CD4-positive, CD25-positive, alpha-beta regulatory T cell (primary cell): Measurements from ENCODE around the gene MMP25. TPM values are rescaled to one million over a fixed set of nuclear protein-coding genes. Genes with fewer than 3 reads are reported as not detected.
A peak's percentile ranks its signal among the peaks of the same experiment; 100 is the strongest.

Experiments
- ATAC-seq, 2 donors: fragments of 150-1000 bp; cut with Tn5 transposase; one replicate each; pipeline ENCODE4 v1.10.0; 2021; ENCODE audit warnings: low read depth in 2 of 2, moderate number of reproducible peaks in 2 of 2, moderate library complexity in 1 of 2
- DNase-seq, 3 donors: peaks; one replicate each; pipeline versions ENCODE4 v3.0.0 to v3.0.0-alpha.2; 2012 to 2022; ENCODE audit warnings: mixed read lengths in 1 of 3
- H3K27ac ChIP-seq: one replicate; pipeline ENCODE4 v1.7.0; 2013; ENCODE audit warnings: mild to moderate bottlenecking, low read length; ENCODE audit not compliant: insufficient read depth, poor library complexity, severe bottlenecking
- H3K27me3 ChIP-seq: one replicate; pipeline ENCODE4 v1.7.0; 2013; ENCODE audit warnings: low read length; ENCODE audit not compliant: control insufficient read depth, insufficient read depth
- H3K36me3 ChIP-seq: one replicate; pipeline ENCODE4 v1.7.0; 2013; ENCODE audit warnings: mild to moderate bottlenecking, low read length, moderate library complexity; ENCODE audit not compliant: control insufficient read depth, insufficient read depth
- H3K4me1 ChIP-seq: 2 replicates; pipeline ENCODE4 v1.7.0; 2013; ENCODE audit warnings: mild to moderate bottlenecking, low read length; ENCODE audit not compliant: insufficient read depth, control insufficient read depth, poor library complexity, severe bottlenecking
- H3K4me3 ChIP-seq: one replicate; pipeline ENCODE4 v1.7.0; 2013; ENCODE audit warnings: low read depth, mild to moderate bottlenecking, low read length, moderate library complexity
- H3K9me3 ChIP-seq, 2 experiments: 1 replicate in 1 of 2; 2 replicates in 1 of 2; pipeline ENCODE4 v1.7.0; 2013; ENCODE audit warnings: low read length in 2 of 2, mild to moderate bottlenecking in 1 of 2, moderate library complexity in 1 of 2; ENCODE audit not compliant: control insufficient read depth in 2 of 2
- H3K27ac Mint-ChIP-seq, 3 donors: one replicate each; pipeline ENCODE4 v1.8.0; 2020 to 2022; ENCODE audit warnings: mild to moderate bottlenecking in 3 of 3, mixed read lengths in 3 of 3, moderate library complexity in 2 of 3
- H3K27me3 Mint-ChIP-seq: one replicate; pipeline ENCODE4 v1.8.0; 2022; ENCODE audit warnings: mild to moderate bottlenecking, mixed read lengths
- H3K36me3 Mint-ChIP-seq: one replicate; pipeline ENCODE4 v1.8.0; 2020; ENCODE audit warnings: mixed read lengths
- H3K4me1 Mint-ChIP-seq, 4 donors: one replicate each; pipeline ENCODE4 v1.8.0; 2020 to 2022; ENCODE audit warnings: mixed read lengths in 4 of 4, mild to moderate bottlenecking in 1 of 4
- H3K4me3 Mint-ChIP-seq, 4 donors: one replicate each; pipeline ENCODE4 v1.8.0; 2020 to 2022; ENCODE audit warnings: mild to moderate bottlenecking in 4 of 4, mixed read lengths in 4 of 4, moderate library complexity in 3 of 4
- H3K9me3 Mint-ChIP-seq, 7 donors: one replicate each; pipeline ENCODE4 v1.8.0; 2020 to 2022; ENCODE audit warnings: mixed read lengths in 7 of 7, mild to moderate bottlenecking in 3 of 7, moderate library complexity in 2 of 7
- polyA plus RNA-seq, 4 donors: library from polyadenylated mRNA; unstranded; fragments of 300-500 nt; fragmentation: Illumina TruSeq; gene quantifications; one replicate each; pipeline ENCODE4 v1.2.3, GENCODE V29; 2021
- total RNA-seq: library from RNA; stranded (reverse); gene quantifications from one replicate; pipeline ENCODE4 v1.2.3, GENCODE V29; 2022

The MMP25 gene
- total and polyA plus RNA-seq, 5 donors from 2014 or later = 0.16 to 1.6 (median 0.65) TPM; not detected in 1

DNA sequence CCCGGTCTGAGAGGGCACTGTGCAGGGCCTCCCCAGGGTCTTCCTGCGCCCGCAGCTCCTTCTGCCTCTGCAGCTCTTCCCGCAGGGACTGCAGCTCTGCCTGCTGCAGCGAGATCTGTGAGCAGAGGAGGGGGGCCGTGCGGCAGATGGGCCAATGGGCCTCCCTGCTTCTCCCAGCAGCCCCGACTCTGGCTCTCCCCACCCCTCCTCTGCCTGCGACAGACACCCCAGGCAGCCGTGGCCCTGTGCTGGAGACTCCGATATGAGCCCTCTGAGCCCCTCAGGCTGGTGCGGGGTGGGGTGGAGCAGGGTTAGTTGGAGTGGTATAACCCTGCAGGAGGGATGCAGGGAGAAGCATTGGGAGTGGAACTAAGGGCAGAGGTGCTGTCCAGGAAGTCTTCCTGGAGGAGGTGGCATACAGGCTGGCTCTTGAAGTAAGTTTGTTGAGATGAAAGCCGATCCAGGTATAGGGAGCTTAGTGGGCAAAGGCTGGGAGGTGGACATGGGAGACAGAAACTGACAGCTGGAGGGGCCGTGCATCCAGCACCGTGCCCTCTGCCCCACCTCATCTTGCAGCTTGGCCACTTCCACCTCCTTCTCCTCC is 17.5 kb upstream of the MMP25 start:
- DNase-seq (no peak), ATAC-seq (no peak)
- peaks cover 50% of the 10 kb centered on the region for H3K27me3 Mint-ChIP-seq
- Histone ChIP-seq H3K4me3 (no peak overlapping the region), H3K36me3 (peaks cover 11% of the 10 kb centered on the region), H3K27me3 (peaks cover 16% of the 10 kb centered on the region), H3K27ac (no peak overlapping the region), H3K9me3 (no peaks in the 10 kb centered on the region), H3K4me1 (peaks cover 31% of the 10 kb centered on the region)
- peaks cover 0 to 3% (median 0%) of the 10 kb centered on the region in 7 donors for H3K9me3 Mint-ChIP-seq
- H3K4me3 Mint-ChIP-seq = peak overlapping the region in 2 of 4 donors; percentile 40 to 41
- H3K36me3 Mint-ChIP-seq = peaks cover 4% of the 10 kb centered on the region
- H3K27ac Mint-ChIP-seq = no peak overlapping the region
- peaks cover 4 to 41% (median 20%) of the 10 kb centered on the region in 4 donors for H3K4me1 Mint-ChIP-seq

DNA sequence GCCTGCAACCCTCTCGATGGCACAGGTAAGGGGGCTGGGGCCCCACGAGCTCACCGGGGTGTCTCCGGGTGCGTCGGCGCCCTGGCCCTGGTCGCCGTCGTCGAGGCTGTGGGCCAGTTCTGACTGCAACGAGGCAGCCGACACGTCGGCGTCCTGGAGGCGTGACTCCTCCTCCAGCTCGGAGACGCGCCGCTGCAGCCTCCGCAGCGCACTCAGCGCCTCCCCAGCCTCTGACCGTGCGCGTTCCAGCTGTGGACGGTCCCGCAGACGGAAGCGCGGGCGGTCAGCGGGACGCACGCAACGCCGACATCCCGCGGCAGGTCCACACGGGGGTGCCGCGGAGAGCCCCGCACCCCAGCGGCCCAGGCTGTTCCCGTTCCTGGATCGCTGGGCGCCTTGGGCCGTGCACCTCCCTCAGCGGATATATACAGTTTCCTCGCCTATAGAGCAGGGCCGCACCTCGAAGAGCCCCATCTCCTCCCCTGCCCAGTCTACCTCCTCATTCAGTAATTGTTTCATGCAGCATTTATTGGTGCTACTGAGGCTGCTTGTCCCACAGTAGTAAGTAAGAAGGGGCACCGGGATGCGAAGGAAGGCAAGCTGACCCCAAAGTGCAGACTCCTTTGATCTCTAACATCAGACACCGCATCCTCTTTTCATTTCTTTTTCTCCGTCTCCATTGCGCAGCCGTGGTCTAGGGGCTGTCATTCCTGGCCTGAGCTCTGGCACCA is 16.7 kb upstream of the MMP25 start:
- Mint-ChIP-seq H3K4me3 (peak overlapping the region; percentile 40 to 89 (median 67)), H3K4me1 (peaks cover 0 to 34% (median 14%) of the 10 kb centered on the region in 4 donors), H3K27ac (no peak overlapping the region), H3K9me3 (peaks cover 0 to 4% (median 0%) of the 10 kb centered on the region in 7 donors), H3K36me3 (no peaks in the 10 kb centered on the region), H3K27me3 (peaks cover 51% of the 10 kb centered on the region)
- H3K27me3 ChIP-seq = peaks cover 21% of the 10 kb centered on the region
- peaks cover 11% of the 10 kb centered on the region for H3K36me3 ChIP-seq
- peaks cover 26% of the 10 kb centered on the region for H3K4me1 ChIP-seq
- no peak overlapping the region for H3K27ac ChIP-seq
- H3K9me3 ChIP-seq = no peaks in the 10 kb centered on the region
- peak overlapping the region; percentile 19 for H3K4me3 ChIP-seq
- ATAC-seq (peak in 1 of 2 donors; percentile 19), DNase-seq (peak in 1 of 3 donors; percentile 62)

DNA sequence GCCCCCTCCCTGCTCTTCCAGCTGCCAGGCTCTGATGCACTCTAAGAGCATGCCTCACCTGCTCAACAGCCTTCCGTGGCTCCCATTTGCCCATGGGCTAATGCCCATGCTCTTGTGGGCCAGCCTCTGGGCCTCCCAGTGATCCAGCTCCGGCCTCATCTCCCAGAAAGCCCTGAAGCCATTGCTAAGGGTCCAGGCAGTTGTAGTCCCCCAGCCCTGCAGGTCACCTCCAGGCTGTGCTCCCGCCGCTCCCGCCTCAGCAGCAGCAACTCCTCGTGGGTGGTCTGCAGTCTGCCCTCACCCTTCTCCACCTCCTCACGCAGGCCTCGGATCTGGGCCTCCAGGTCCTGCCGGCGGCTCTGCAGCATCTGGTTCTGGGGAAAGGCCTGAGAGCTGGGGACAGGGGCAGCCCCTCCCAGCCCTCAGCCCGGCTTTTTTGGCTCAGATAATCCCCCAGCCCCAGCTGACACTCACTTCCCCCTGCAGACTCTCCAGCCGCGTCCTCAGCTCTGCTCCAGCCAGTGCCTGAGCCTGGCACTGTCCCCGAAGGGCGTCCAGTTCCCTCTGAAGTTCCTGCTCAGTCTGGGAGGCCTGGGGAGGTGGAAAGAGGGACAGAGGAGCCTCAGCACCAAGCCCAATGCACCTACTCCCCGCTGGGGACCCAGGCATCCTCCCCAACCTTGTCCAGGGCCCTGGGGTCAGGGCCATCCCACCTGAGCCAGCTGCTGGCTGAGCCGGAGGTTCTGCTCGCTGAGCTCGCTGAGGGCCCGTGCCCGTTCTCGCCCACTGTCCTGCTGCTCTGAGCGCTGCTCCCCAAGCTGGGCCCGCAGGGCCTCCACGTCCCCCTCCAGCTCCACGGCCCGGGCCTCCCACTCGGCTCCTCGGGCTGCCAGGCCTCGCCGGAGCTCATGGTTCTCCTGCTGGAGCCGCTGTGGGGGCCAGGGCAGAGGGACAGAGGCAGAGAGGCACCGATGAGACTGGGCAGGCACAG is 15.8 kb upstream of the MMP25 start:
- Mint-ChIP-seq H3K4me3 (peak overlapping the region in 3 of 4 donors; percentile 40 to 72 (median 62)), H3K27ac (no peak overlapping the region), H3K4me1 (peaks cover 0 to 34% (median 12%) of the 10 kb centered on the region in 4 donors), H3K27me3 (peaks cover 56% of the 10 kb centered on the region), H3K36me3 (no peaks in the 10 kb centered on the region), H3K9me3 (peaks cover 0 to 7% (median 0%) of the 10 kb centered on the region in 7 donors)
- Histone ChIP-seq H3K4me3 (no peak overlapping the region), H3K4me1 (peaks cover 26% of the 10 kb centered on the region), H3K27me3 (peaks cover 23% of the 10 kb centered on the region), H3K9me3 (no peaks in the 10 kb centered on the region), H3K36me3 (peaks cover 11% of the 10 kb centered on the region), H3K27ac (no peak overlapping the region)
- no peak for ATAC-seq
- no peak for DNase-seq

DNA sequence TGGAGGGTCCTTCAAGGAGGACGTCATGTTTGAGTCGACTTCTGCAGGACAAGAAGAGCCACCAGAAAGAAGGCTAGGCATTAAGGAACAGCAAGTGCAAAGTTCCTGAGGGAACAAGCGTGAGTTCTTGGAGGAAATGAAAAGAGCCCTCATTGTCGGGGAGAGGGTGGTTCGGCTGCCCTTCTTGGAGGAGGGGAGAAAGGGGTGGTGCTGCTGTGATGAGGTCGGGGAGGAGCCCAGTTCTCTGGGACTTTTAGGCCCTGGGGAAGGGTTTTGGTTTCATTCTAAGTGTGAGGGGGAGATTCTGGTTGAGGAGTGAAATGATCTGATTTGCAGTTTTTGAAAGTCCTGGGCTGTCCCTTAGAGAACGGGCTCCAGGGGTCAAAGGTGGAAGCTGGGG is 13.7 kb upstream of the MMP25 start:
- peaks cover 41% of the 10 kb centered on the region for H3K4me1 ChIP-seq
- no peaks in the 10 kb centered on the region for H3K9me3 ChIP-seq
- Mint-ChIP-seq H3K27ac (no peak overlapping the region), H3K9me3 (peaks cover 0 to 7% (median 0%) of the 10 kb centered on the region in 7 donors), H3K27me3 (peaks cover 70% of the 10 kb centered on the region), H3K4me3 (no peak overlapping the region), H3K4me1 (peaks cover 0 to 35% (median 10%) of the 10 kb centered on the region in 4 donors), H3K36me3 (no peaks in the 10 kb centered on the region)
- no peak overlapping the region for H3K27ac ChIP-seq
- H3K27me3 ChIP-seq = peaks cover 31% of the 10 kb centered on the region
- DNase-seq (no peak), ATAC-seq (no peak)
- no peaks in the 10 kb centered on the region for H3K36me3 ChIP-seq
- no peak overlapping the region for H3K4me3 ChIP-seq

DNA sequence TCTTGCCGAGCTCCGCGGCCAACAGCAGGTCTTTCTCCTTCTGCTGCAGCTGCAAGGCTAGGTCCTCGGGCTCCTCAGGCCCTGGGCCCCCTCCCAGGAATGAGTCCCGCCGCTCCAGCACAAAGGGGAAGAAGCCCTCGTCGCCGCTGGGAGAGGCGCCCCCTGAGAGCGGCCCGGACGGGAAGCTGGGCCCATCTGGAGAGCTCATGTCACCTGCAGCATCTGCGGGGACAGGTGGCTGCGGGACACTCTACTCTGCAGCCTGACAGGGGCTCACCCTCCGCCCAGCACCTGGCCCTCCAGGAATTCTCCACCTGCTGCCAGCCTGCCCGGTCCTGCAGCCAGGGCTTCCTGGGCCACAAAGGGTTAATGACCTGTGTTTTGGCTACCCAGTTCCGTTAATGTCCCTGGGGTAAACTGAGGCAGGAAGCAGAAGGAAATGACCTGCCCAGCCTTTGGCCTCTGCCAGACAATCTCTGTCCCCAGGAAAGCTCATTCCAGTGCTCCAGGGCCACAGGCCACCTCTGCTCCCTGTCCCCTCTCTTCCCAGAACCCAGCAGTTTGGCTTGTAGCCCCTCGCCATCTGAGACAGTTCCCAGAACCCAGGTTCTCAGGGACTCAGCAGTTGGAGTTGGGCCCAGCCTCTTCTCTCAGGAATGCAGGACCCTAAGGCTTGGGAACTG is 10.9 kb upstream of the MMP25 start:
- H3K27me3 Mint-ChIP-seq = peaks cover 78% of the 10 kb centered on the region
- no peak overlapping the region for H3K27ac ChIP-seq
- ATAC-seq (no peak), DNase-seq (no peak)
- H3K27ac Mint-ChIP-seq = no peak overlapping the region
- H3K4me1 Mint-ChIP-seq = peaks cover 0 to 14% (median 4%) of the 10 kb centered on the region in 4 donors
- peaks cover 41% of the 10 kb centered on the region for H3K27me3 ChIP-seq
- H3K36me3 ChIP-seq = no peaks in the 10 kb centered on the region
- H3K9me3 ChIP-seq = no peaks in the 10 kb centered on the region
- H3K9me3 Mint-ChIP-seq = peaks cover 0 to 5% (median 0%) of the 10 kb centered on the region in 7 donors
- H3K4me1 ChIP-seq = peaks cover 16% of the 10 kb centered on the region
- H3K36me3 Mint-ChIP-seq = no peaks in the 10 kb centered on the region
- no peak overlapping the region for H3K4me3 ChIP-seq
- H3K4me3 Mint-ChIP-seq = peak overlapping the region in 1 of 4 donors; percentile 21

DNA sequence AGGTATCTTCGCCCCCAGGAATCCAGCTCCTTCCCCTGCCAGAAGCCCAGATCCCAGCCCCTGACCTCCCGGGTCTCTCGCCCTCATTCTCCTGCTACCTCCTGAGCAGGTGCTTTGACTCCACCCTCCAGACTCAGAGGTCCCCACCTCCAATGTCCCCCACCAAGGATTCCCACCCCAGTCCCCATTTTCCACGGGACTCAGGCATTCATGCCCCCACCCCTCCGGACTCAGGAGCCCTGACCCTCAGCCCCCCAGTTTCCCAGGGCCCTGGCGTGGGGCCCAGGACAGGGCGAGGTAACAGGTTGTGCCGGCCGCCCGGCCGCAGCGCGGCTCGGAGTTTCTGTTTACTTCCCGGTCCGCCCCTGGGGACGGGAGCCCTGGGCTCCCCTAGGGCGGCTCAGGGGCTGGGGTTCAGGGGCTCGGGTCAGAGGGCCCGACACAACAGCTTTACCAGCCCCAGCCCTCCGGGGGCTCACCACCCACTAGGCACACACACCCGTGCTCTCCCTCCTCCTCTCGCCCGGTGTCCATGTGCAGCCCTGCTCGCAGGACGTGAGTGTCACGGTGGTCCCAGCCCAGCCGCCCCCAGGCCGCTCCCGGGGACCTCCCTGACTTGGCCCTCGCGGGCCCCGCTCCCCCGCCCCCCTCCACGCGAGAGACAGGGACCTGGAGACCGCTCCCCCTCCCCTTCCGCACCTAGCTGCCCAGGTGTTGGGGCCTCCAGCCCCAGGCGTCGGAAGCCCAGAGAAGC is 10.2 kb upstream of the MMP25 start:
- peaks cover 16% of the 10 kb centered on the region for H3K4me1 ChIP-seq
- Mint-ChIP-seq H3K27ac (no peak overlapping the region), H3K27me3 (peaks cover 85% of the 10 kb centered on the region), H3K36me3 (no peaks in the 10 kb centered on the region), H3K4me1 (peaks cover 0 to 14% (median 4%) of the 10 kb centered on the region in 4 donors), H3K9me3 (peaks cover 0 to 7% (median 0%) of the 10 kb centered on the region in 7 donors), H3K4me3 (peak overlapping the region in 1 of 4 donors; percentile 21)
- no peaks in the 10 kb centered on the region for H3K36me3 ChIP-seq
- peaks cover 41% of the 10 kb centered on the region for H3K27me3 ChIP-seq
- no peaks in the 10 kb centered on the region for H3K9me3 ChIP-seq
- no peak overlapping the region for H3K27ac ChIP-seq
- DNase-seq (no peak), ATAC-seq (no peak)
- no peak overlapping the region for H3K4me3 ChIP-seq
